Activated B cell treated with CpG ODN at 0.5 μM for 24 hours (primary cell): Measurements from ENCODE around the gene GPS2. TPM values are rescaled to one million over a fixed set of nuclear protein-coding genes. Genes with fewer than 3 reads are reported as not detected.

Experiments used
- ATAC-seq: fragments of 200-7000 bp; cut with Tn5 transposase; one replicate; pipeline ENCODE4 v1.10.0; 2021; ENCODE audit warnings: low read depth, mild to moderate bottlenecking, moderate library complexity
- CTCF ChIA-PET: fragments of 350-600 bp; sonication (Branson Sonifier 250); formaldehyde crosslinking; loops from one replicate; lab custom pipeline; 2021; ENCODE audit warnings: antibody characterized with exemption; lab: Charles Lee
- POLR2A ChIA-PET: fragments of 350-600 bp; sonication (Branson Sonifier 250); formaldehyde crosslinking; loops from one replicate; lab custom pipeline; 2021; ENCODE audit warnings: antibody characterized with exemption; lab: Charles Lee
- DNase-seq: peaks from one replicate; pipeline ENCODE4 v3.0.0; 2022
- H3K27ac Mint-ChIP-seq: one replicate; pipeline ENCODE4 v1.8.0; 2020; ENCODE audit warnings: mixed read lengths
- H3K27me3 Mint-ChIP-seq: one replicate; pipeline ENCODE4 v1.8.0; 2021; ENCODE audit warnings: mixed read lengths
- H3K36me3 Mint-ChIP-seq: one replicate; pipeline ENCODE4 v1.8.0; 2021; ENCODE audit warnings: low read depth, mixed read lengths
- H3K4me1 Mint-ChIP-seq: one replicate; pipeline ENCODE4 v1.8.0; 2021; ENCODE audit warnings: mixed read lengths
- H3K4me3 Mint-ChIP-seq: one replicate; pipeline ENCODE4 v1.8.0; 2020; ENCODE audit warnings: mild to moderate bottlenecking, mixed read lengths
- H3K9me3 Mint-ChIP-seq: one replicate; pipeline ENCODE4 v1.8.0; 2020; ENCODE audit warnings: mixed read lengths
- CTCF ChIP-seq: fragments of 200-600 bp; IDR thresholded peaks from one replicate; pipeline ENCODE4 v1.8.0; 2022; ENCODE audit warnings: antibody characterized with exemption, mild to moderate bottlenecking
- intact Hi-C: fragments of 100-400 bp; cut with micrococcal nuclease; formaldehyde crosslinking; loops from one replicate; pipeline ENCODE4 v1.15.1; 2024
- total RNA-seq: library from RNA; stranded (reverse); gene quantifications from 2 replicates; pipeline ENCODE4 v1.2.3, GENCODE V29; 2022

GPS2 gene
- total RNA-seq, 1 donor from 2014 or later: 105 TPM

DNA sequence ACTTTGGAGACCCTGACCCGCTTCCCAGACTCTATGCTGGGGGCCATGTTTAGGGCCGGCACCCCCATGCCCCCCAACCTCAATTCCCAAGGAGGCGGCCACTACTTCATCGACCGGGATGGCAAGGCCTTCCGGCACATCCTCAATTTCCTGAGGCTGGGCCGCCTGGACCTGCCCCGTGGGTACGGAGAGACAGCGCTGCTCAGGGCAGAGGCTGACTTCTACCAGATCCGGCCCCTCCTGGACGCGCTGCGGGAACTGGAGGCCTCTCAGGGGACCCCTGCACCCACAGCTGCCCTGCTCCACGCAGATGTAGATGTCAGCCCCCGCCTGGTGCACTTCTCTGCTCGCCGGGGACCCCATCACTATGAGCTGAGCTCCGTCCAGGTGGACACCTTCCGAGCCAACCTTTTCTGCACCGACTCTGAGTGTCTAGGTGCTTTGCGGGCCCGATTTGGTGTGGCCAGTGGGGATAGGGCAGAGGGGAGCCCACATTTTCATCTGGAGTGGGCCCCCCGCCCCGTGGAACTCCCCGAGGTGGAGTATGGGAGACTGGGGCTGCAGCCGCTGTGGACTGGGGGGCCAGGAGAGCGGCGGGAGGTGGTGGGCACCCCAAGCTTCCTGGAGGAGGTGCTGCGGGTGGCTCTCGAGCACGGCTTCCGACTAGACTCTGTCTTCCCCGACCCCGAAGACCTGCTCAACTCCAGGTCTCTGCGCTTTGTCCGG is 37.9 kb upstream of the GPS2 start:
- TF ChIP-seq CTCF: no peak
- no peak for ATAC-seq
- Mint-ChIP-seq H3K27me3 (no peaks in the 10 kb centered on the region), H3K4me3 (peak overlapping the region; percentile 87), H3K4me1 (peaks cover 42% of the 10 kb centered on the region), H3K9me3 (no peaks in the 10 kb centered on the region), H3K36me3 (peaks cover 13% of the 10 kb centered on the region), H3K27ac (peak overlapping the region; percentile 87)
- ChIA-PET POLR2A (interaction anchor here (0.6 to 5.1 kb wide), 8 partner anchors 16 to 334 kb away, joined by 3 to 48 read pairs (median 4); partner anchors contain the start of genes ACAP1, NEURL4, PHF23 and POLR2A), CTCF (interaction anchor here (0.8 to 1.8 kb wide), 6 partner anchors 16 to 208 kb away, joined by 3 to 7 read pairs (median 4); partner anchors contain the start of genes ACAP1 and NEURL4)
- intact Hi-C loops: loop anchor here (1.0 to 5.0 kb wide), 5 partner anchors 29 to 308 kb away; partner anchors contain the start of genes ACADVL, DLG4, SENP3 and TMEM256
- no peak for DNase-seq

- ChIA-PET CTCF (interaction anchor here (0.9 to 1.8 kb wide), 4 partner anchors 16 to 208 kb away, joined by 4 to 7 read pairs (median 6); partner anchors contain the start of genes ACAP1 and NEURL4), POLR2A (interaction anchor here (0.7 to 5.1 kb wide), 4 partner anchors 15 to 208 kb away, joined by 3 to 48 read pairs (median 4); partner anchors contain the start of genes ACAP1 and NEURL4)
- Mint-ChIP-seq H3K4me3 (peak overlapping the region; percentile 87), H3K4me1 (peaks cover 42% of the 10 kb centered on the region), H3K27me3 (no peaks in the 10 kb centered on the region), H3K9me3 (no peaks in the 10 kb centered on the region), H3K27ac (peak overlapping the region; percentile 87), H3K36me3 (peaks cover 17% of the 10 kb centered on the region)
- no peak for DNase-seq
- no peak for TF ChIP-seq CTCF
- ATAC-seq: no peak
- intact Hi-C loops: loop anchor here (1.0 to 5.0 kb wide), 5 partner anchors 28 to 307 kb away; partner anchors contain the start of genes ACADVL, DLG4, SENP3 and TMEM256
These were observed 37.3 kb upstream of the GPS2 start for GRCh38 chr17:7352503-7352889.

- peak within 1 kb of the TSS; percentile 87 for H3K4me3 Mint-ChIP-seq
- ATAC-seq (peak; percentile 63), DNase-seq (peak; percentile 78)
- intact Hi-C loops: loop anchor here (1.0 to 5.0 kb wide), 11 partner anchors 23 to 336 kb away; partner anchors contain the start of genes ACADVL, DLG4, EIF5A and NEURL4
- H3K36me3 Mint-ChIP-seq: peaks cover 22% of the 10 kb centered on the region
- no peak for TF ChIP-seq CTCF
- ChIA-PET CTCF (interaction anchor here (0.6 to 2.0 kb wide), 10 partner anchors 13 to 335 kb away, joined by 3 to 13 read pairs (median 3); partner anchors contain the start of genes ACAP1, NEURL4, SLC2A4 and TP53), POLR2A (interaction anchor here (0.7 to 5.1 kb wide), 12 partner anchors 15 to 208 kb away, joined by 3 to 48 read pairs (median 5); partner anchors contain the start of genes ACAP1, GPS2, NEURL4 and POLR2A)
- H3K27me3 Mint-ChIP-seq: no peaks in the 10 kb centered on the region
- H3K9me3 Mint-ChIP-seq: no peaks in the 10 kb centered on the region
- H3K4me1 Mint-ChIP-seq: peaks cover 42% of the 10 kb centered on the region
- peak within 1 kb of the TSS; percentile 87 for H3K27ac Mint-ChIP-seq
These were observed 36.7 kb upstream of the GPS2 start, which contains the start of gene KCTD11 for GRCh38 chr17:7351665-7352502. Gene KCTD11, plus strand, starts transcription at chr17:7352162.

DNA sequence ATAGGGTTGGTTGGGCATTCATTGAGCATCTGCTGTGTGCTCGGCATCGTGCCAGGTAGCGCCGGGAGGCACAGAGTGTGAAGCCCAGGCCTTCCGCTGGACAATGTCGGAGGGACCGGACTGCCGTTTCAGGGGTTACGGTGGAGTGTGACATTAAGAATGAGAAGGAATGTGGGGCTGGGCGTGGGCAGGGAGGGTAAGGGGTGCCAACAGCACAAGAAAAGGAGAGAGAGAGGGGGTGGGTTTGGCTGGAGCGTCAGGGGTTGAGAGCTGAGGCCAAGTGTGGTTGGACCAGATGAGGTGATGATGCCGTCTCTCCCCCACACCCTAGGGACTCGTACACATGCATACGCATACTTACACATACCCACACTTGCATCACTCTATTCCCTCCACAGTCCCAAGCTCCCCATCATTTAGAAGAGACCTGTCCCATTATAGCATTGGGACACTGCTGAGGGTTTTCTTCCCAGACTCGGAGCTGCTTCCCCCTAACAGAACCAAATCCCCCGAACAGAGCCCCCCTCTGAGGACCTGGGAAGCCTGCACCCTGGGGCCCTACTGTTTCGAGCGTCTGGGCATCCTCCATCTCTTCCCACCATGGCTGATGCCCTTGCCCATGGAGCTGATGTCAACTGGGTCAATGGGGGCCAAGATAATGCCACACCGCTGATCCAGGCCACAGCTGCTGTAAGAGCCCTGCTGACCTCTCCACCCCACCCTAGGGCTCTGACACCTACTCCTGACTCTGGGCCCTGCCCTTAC is 33.5 kb upstream of the GPS2 start:
- H3K4me3 Mint-ChIP-seq: no peak overlapping the region
- CTCF ChIA-PET: interaction anchor here (0.7 to 1.3 kb wide), 3 partner anchors 24 to 53 kb away, joined by 3 read pairs; no protein-coding TSS in a partner anchor

More for the DNA sequence above, 33.5 kb upstream of the GPS2 start:
- H3K9me3 Mint-ChIP-seq: no peaks in the 10 kb centered on the region
- DNase-seq (no peak), ATAC-seq (no peak)
- H3K27me3 Mint-ChIP-seq: no peaks in the 10 kb centered on the region
- POLR2A ChIA-PET: interaction anchor here (0.6 to 5.1 kb wide), 7 partner anchors 12 to 212 kb away, joined by 3 to 48 read pairs (median 3); partner anchors contain the start of genes ACAP1 and NEURL4
- H3K36me3 Mint-ChIP-seq: peaks cover 41% of the 10 kb centered on the region
- peak overlapping the region; percentile 14 for H3K27ac Mint-ChIP-seq
- H3K4me1 Mint-ChIP-seq: peaks cover 31% of the 10 kb centered on the region
- TF ChIP-seq CTCF: no peak
- intact Hi-C loops: no loop called here
